ENCODE data around the gene TRIM44.
"Not testable (repeated sequence)": the region's sequence is repeated elsewhere in the genome, so short reads cannot be mapped to it uniquely, and the experiment has no call there.

GRCh38 chr11:35860194-35860593 lies 197.6 kb downstream of the TRIM44 start:
- not testable (repeated sequence) for TF ChIP-seq CTCF (conservative IDR thresholded peaks at IDR 0.05; ENCODE audit: low read depth, low read length); EZH2 (IDR thresholded peaks at IDR 0.05; ENCODE audit: borderline replicate concordance, low read depth, low read length, poor library complexity, severe bottlenecking)
